Activated CD4-positive, alpha-beta T cell treated with anti-CD3 and anti-CD28 coated beads for 24 hours (primary cell): ENCODE measurements around the gene FBXL7.

ENCODE experiments used
- DNase-seq, 2 donors: peaks; one replicate each; pipeline ENCODE4 v3.0.0-alpha.2; 2020; ENCODE audit warnings: low read depth in 2 of 2

The FBXL7 gene

GRCh38 chr5:15938961-15939360 is 439.0 kb downstream of the FBXL7 start:
- DNase-seq = no peak

- DNase-seq = no peak
Measured at GRCh38 chr5:15940905-15941304, 440.9 kb downstream of the FBXL7 start.

- no peak for DNase-seq
Measured at GRCh38 chr5:15943487-15943886, 443.5 kb downstream of the FBXL7 start.

GRCh38 chr5:15946026-15946425 is 446.0 kb downstream of the FBXL7 start:
- no peak for DNase-seq

- no peak for DNase-seq
Measured at GRCh38 chr5:15948190-15948589, 448.2 kb downstream of the FBXL7 start.

- no peak for DNase-seq
Measured at GRCh38 chr5:15951126-15951525, 451.1 kb downstream of the FBXL7 start.

- DNase-seq = no peak
Measured at GRCh38 chr5:15951550-15951949, 451.6 kb downstream of the FBXL7 start.

- no peak for DNase-seq
Measured at GRCh38 chr5:15956622-15957021, 456.6 kb downstream of the FBXL7 start.

GRCh38 chr5:15957124-15957523 is 457.1 kb downstream of the FBXL7 start:
- DNase-seq = no peak

GRCh38 chr5:15959370-15960164 is 459.6 kb downstream of the FBXL7 start:
- no peak for DNase-seq

- DNase-seq = no peak
Measured at GRCh38 chr5:15966066-15966640, 466.2 kb downstream of the FBXL7 start.

- DNase-seq = no peak
Measured at GRCh38 chr5:15966651-15967050, 466.7 kb downstream of the FBXL7 start.

- no peak for DNase-seq
Measured at GRCh38 chr5:15968993-15969392, 469.0 kb downstream of the FBXL7 start.

GRCh38 chr5:15977851-15978250 is 477.9 kb downstream of the FBXL7 start:
- DNase-seq = no peak

GRCh38 chr5:15980835-15981234 is 480.9 kb downstream of the FBXL7 start:
- DNase-seq = no peak

- no peak for DNase-seq
Measured at GRCh38 chr5:15983392-15983791, 483.4 kb downstream of the FBXL7 start.
